HepG2 (cell line): ENCODE results near the gene PRR35. TPM values are rescaled to one million over a fixed set of nuclear protein-coding genes. Genes with fewer than 3 reads are reported as not detected.

Source experiments
- CBX5 ChIP-seq: sonication (generic); formaldehyde crosslinking; IDR thresholded peaks from 2 replicates; pipeline ENCODE4 v1.4.0; 2020; ENCODE audit warnings: missing genetic modification reagents, borderline replicate concordance
- NFKB2 ChIP-seq: sonication (generic); formaldehyde crosslinking; IDR thresholded peaks from 2 replicates; pipeline ENCODE4 v1.4.0; 2020; ENCODE audit warnings: missing genetic modification reagents, borderline replicate concordance
- PHF20 ChIP-seq: sonication (generic); formaldehyde crosslinking; IDR thresholded peaks from 2 replicates; pipeline ENCODE4 v1.5.0; 2020; ENCODE audit warnings: mild to moderate bottlenecking, missing genetic modification reagents
- ZNF17 ChIP-seq: sonication (generic); formaldehyde crosslinking; IDR thresholded peaks from 2 replicates; pipeline ENCODE4 v1.5.0; 2020; ENCODE audit warnings: mild to moderate bottlenecking, missing genetic modification reagents
- ZNF570 ChIP-seq: sonication (generic); formaldehyde crosslinking; IDR thresholded peaks from 2 replicates; pipeline ENCODE4 v1.4.0; 2020; ENCODE audit warnings: mild to moderate bottlenecking, missing genetic modification reagents, borderline replicate concordance
- ZNF652 ChIP-seq: IDR thresholded peaks from 2 replicates; pipeline ENCODE4 v1.6.1; 2016; ENCODE audit warnings: low read depth, borderline replicate concordance
- ZNF749 ChIP-seq: sonication (generic); formaldehyde crosslinking; IDR thresholded peaks from 2 replicates; pipeline ENCODE4 v1.8.0; 2022; ENCODE audit warnings: mild to moderate bottlenecking, missing genetic modification reagents, moderate library complexity, borderline replicate concordance
- polyA plus RNA-seq, 8 experiments: library from polyadenylated mRNA; depleted of rRNA in 3 of 8; stranded (reverse) in 7 of 8; unstranded in 1 of 8; fragments of >200 nt; fragmentation: Illumina TruSeq in 4 of 8; extraction: Trizol in 4 of 8; gene quantifications; 2 replicates each; pipeline versions ENCODE4 v1.2.1 to v1.2.3, GENCODE V29; 2011 to 2016; ENCODE audit warnings: low read depth in 4 of 8, missing spikeins in 1 of 8, mixed read lengths in 1 of 8; ENCODE audit not compliant: insufficient read depth in 1 of 8
- total RNA-seq, 5 experiments: library from RNA; depleted of rRNA; stranded (reverse); fragments of >200 nt; fragmentation: Illumina TruSeq; extraction: Trizol; gene quantifications; 2 replicates each; pipeline ENCODE4 v1.2.3, GENCODE V29; 2016; ENCODE audit warnings: low read depth in 1 of 5
- TF ChIP-seq, protein P1 (sequence below), 2 experiments: fragments of 450-650 bp in 1 of 2; sonication (generic) in 1 of 2; formaldehyde crosslinking in 1 of 2; IDR thresholded peaks; 2 replicates each; pipeline versions ENCODE4 v1.6.1 to v1.8.0; 2016 to 2022; ENCODE audit warnings: antibody characterized with exemption in 1 of 2, mild to moderate bottlenecking in 1 of 2, missing genetic modification reagents in 1 of 2
- TF ChIP-seq, protein P2 (sequence below), 2 experiments: sonication (generic) in 1 of 2; formaldehyde crosslinking in 1 of 2; IDR thresholded peaks; 2 replicates each; pipeline versions ENCODE4 v1.5.1 to v1.6.1; 2011 to 2020; ENCODE audit warnings: borderline replicate concordance in 1 of 2, low read depth in 1 of 2, low read length in 1 of 2, mild to moderate bottlenecking in 1 of 2, missing genetic modification reagents in 1 of 2, moderate library complexity in 1 of 2
- TF ChIP-seq, protein P3 (sequence below): sonication (generic); formaldehyde crosslinking; IDR thresholded peaks from 2 replicates; pipeline ENCODE4 v1.4.0; 2020; ENCODE audit warnings: missing genetic modification reagents, borderline replicate concordance

The PRR35 gene
- total and polyA plus RNA-seq, 2 of the 13 experiments (the other 11 are each of a cell fraction or from before 2014, with no cell fraction given) = 0.07 to 0.16 TPM

DNA sequence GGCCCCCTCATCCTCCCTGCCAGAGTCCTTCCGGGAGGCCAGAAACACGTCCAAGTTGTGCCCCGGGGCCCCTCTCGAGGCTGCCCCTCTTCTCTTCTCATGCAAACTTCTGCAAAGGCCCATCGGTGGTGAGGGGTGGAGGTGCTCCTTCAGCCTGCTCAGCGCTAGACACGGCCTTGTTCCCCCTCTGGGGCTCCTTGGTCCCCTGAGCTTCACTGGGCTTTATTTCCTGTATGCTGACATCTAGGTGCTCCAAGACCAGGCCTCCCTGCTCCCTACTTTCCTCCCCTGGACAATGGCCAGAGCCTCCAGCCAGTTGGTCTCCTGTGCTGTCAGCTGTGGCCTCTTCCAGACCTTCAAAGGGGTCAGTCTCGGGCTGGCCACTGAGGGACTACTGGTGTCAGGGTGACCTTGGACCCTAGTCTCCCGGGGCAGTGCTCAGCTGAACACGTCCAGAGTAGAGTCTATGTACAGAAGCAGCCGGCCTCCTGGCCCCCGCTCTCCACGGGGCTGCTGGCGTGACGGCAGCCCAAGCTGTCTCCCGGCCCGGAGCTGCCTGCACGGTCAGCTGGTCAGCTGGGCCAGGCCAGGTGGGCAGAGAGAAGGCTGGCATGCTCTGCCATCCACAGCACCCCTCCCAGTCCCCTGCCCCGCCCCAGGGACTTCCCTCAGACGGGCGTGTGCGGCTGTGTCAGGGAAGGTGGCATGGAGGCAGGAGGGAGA lies 1.7 kb upstream of the PRR35 start (continued):
- TF ChIP-seq, protein P1, sequence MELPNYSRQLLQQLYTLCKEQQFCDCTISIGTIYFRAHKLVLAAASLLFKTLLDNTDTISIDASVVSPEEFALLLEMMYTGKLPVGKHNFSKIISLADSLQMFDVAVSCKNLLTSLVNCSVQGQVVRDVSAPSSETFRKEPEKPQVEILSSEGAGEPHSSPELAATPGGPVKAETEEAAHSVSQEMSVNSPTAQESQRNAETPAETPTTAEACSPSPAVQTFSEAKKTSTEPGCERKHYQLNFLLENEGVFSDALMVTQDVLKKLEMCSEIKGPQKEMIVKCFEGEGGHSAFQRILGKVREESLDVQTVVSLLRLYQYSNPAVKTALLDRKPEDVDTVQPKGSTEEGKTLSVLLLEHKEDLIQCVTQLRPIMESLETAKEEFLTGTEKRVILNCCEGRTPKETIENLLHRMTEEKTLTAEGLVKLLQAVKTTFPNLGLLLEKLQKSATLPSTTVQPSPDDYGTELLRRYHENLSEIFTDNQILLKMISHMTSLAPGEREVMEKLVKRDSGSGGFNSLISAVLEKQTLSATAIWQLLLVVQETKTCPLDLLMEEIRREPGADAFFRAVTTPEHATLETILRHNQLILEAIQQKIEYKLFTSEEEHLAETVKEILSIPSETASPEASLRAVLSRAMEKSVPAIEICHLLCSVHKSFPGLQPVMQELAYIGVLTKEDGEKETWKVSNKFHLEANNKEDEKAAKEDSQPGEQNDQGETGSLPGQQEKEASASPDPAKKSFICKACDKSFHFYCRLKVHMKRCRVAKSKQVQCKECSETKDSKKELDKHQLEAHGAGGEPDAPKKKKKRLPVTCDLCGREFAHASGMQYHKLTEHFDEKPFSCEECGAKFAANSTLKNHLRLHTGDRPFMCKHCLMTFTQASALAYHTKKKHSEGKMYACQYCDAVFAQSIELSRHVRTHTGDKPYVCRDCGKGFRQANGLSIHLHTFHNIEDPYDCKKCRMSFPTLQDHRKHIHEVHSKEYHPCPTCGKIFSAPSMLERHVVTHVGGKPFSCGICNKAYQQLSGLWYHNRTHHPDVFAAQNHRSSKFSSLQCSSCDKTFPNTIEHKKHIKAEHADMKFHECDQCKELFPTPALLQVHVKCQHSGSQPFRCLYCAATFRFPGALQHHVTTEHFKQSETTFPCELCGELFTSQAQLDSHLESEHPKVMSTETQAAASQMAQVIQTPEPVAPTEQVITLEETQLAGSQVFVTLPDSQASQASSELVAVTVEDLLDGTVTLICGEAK (IDR thresholded peaks at IDR 0.05) = no peak
- TF ChIP-seq, protein P1 (CRISPR knock-in tag; IDR thresholded peaks at IDR 0.05) = peak; percentile 55; the same call in 1 of the 2 replicates
- no peak for TF ChIP-seq PHF20 (CRISPR knock-in tag)
- TF ChIP-seq, protein P2, sequence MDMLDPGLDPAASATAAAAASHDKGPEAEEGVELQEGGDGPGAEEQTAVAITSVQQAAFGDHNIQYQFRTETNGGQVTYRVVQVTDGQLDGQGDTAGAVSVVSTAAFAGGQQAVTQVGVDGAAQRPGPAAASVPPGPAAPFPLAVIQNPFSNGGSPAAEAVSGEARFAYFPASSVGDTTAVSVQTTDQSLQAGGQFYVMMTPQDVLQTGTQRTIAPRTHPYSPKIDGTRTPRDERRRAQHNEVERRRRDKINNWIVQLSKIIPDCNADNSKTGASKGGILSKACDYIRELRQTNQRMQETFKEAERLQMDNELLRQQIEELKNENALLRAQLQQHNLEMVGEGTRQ (IDR thresholded peaks at IDR 0.05; ENCODE audit: low read depth, low read length) = no peak
- TF ChIP-seq, protein P2 (CRISPR knock-in tag; IDR thresholded peaks at IDR 0.05; ENCODE audit: borderline replicate concordance) = no peak
- TF ChIP-seq ZNF570 (CRISPR knock-in tag) = no peak
- TF ChIP-seq, protein P3, sequence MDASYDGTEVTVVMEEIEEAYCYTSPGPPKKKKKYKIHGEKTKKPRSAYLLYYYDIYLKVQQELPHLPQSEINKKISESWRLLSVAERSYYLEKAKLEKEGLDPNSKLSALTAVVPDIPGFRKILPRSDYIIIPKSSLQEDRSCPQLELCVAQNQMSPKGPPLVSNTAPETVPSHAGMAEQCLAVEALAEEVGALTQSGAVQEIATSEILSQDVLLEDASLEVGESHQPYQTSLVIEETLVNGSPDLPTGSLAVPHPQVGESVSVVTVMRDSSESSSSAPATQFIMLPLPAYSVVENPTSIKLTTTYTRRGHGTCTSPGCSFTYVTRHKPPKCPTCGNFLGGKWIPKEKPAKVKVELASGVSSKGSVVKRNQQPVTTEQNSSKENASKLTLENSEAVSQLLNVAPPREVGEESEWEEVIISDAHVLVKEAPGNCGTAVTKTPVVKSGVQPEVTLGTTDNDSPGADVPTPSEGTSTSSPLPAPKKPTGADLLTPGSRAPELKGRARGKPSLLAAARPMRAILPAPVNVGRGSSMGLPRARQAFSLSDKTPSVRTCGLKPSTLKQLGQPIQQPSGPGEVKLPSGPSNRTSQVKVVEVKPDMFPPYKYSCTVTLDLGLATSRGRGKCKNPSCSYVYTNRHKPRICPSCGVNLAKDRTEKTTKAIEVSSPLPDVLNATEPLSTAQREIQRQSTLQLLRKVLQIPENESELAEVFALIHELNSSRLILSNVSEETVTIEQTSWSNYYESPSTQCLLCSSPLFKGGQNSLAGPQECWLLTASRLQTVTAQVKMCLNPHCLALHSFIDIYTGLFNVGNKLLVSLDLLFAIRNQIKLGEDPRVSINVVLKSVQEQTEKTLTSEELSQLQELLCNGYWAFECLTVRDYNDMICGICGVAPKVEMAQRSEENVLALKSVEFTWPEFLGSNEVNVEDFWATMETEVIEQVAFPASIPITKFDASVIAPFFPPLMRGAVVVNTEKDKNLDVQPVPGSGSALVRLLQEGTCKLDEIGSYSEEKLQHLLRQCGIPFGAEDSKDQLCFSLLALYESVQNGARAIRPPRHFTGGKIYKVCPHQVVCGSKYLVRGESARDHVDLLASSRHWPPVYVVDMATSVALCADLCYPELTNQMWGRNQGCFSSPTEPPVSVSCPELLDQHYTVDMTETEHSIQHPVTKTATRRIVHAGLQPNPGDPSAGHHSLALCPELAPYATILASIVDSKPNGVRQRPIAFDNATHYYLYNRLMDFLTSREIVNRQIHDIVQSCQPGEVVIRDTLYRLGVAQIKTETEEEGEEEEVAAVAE (CRISPR knock-in tag) = no peak
- no peak; the same call in 1 of the 2 replicates for TF ChIP-seq CBX5 (CRISPR knock-in tag)
- peak; percentile 56; the same call in 1 of the 2 replicates for TF ChIP-seq ZNF652 (CRISPR knock-in tag)
- TF ChIP-seq NFKB2 (CRISPR knock-in tag) = no peak
- no peak for TF ChIP-seq ZNF749 (CRISPR knock-in tag)
- TF ChIP-seq ZNF17 = no peak
